Jurkat, Clone E6-1 (cell line): Measurements from ENCODE around the gene ATP8B1.

Experiments
- DNase-seq: peaks from one replicate; pipeline ENCODE4 v3.0.0-alpha.2; 2011; ENCODE audit warnings: low read depth, low spot score
- H3K4me3 ChIP-seq: 2 replicates; pipeline ENCODE4 v1.5.1; 2011; ENCODE audit warnings: mild to moderate bottlenecking, low read length, control low read depth, moderate library complexity

ATP8B1 gene

GRCh38 chr18:57798713-57799373 lies 4.3 kb downstream of the ATP8B1 start:
- no peak for DNase-seq
- H3K4me3 ChIP-seq, result no peak overlapping the region

GRCh38 chr18:57797209-57797651 lies 5.9 kb downstream of the ATP8B1 start:
- peak; percentile 60 for DNase-seq
- no peak overlapping the region for H3K4me3 ChIP-seq

- DNase-seq, result no peak
These were observed 8.0 kb downstream of the ATP8B1 start for GRCh38 chr18:57794951-57795728.

GRCh38 chr18:57793302-57793986 lies 9.7 kb downstream of the ATP8B1 start:
- DNase-seq, result no peak
- H3K4me3 ChIP-seq, result no peak overlapping the region

More at GRCh38 chr18:57794951-57795728, 8.0 kb downstream of the ATP8B1 start:
- no peak overlapping the region for H3K4me3 ChIP-seq

GRCh38 chr18:57792631-57793301 lies 10.3 kb downstream of the ATP8B1 start:
- DNase-seq, result no peak
- H3K4me3 ChIP-seq, result no peak overlapping the region

GRCh38 chr18:57791911-57792310 lies 11.2 kb downstream of the ATP8B1 start:
- H3K4me3 ChIP-seq, result no peak overlapping the region
- no peak for DNase-seq

GRCh38 chr18:57791192-57791591 lies 11.9 kb downstream of the ATP8B1 start:
- no peak overlapping the region for H3K4me3 ChIP-seq
- no peak for DNase-seq

GRCh38 chr18:57790316-57790715 lies 12.8 kb downstream of the ATP8B1 start:
- no peak overlapping the region for H3K4me3 ChIP-seq
- DNase-seq, result no peak

- DNase-seq, result no peak
- H3K4me3 ChIP-seq, result no peak overlapping the region
These were observed 13.4 kb downstream of the ATP8B1 start for GRCh38 chr18:57789759-57790158.

GRCh38 chr18:57789090-57789489 lies 14.0 kb downstream of the ATP8B1 start:
- no peak overlapping the region for H3K4me3 ChIP-seq
- no peak for DNase-seq

GRCh38 chr18:57787068-57787685 lies 15.9 kb downstream of the ATP8B1 start:
- H3K4me3 ChIP-seq, result no peak overlapping the region
- DNase-seq, result no peak

- H3K4me3 ChIP-seq, result no peak overlapping the region
- DNase-seq, result no peak
These were observed 17.2 kb downstream of the ATP8B1 start for GRCh38 chr18:57785751-57786437.

GRCh38 chr18:57784801-57785114 lies 18.4 kb downstream of the ATP8B1 start:
- no peak overlapping the region for H3K4me3 ChIP-seq
- DNase-seq, result no peak

- no peak overlapping the region for H3K4me3 ChIP-seq
- no peak for DNase-seq
These were observed 18.9 kb downstream of the ATP8B1 start for GRCh38 chr18:57784034-57784800.

- no peak overlapping the region for H3K4me3 ChIP-seq
- no peak for DNase-seq
These were observed 21.1 kb downstream of the ATP8B1 start for GRCh38 chr18:57782049-57782448.

GRCh38 chr18:57780706-57781347 lies 22.3 kb downstream of the ATP8B1 start:
- H3K4me3 ChIP-seq, result no peak overlapping the region
- no peak for DNase-seq

- DNase-seq, result no peak
- H3K4me3 ChIP-seq, result no peak overlapping the region
These were observed 22.8 kb downstream of the ATP8B1 start for GRCh38 chr18:57780318-57780705.

- DNase-seq, result no peak
- H3K4me3 ChIP-seq, result no peak overlapping the region
These were observed 26.3 kb downstream of the ATP8B1 start for GRCh38 chr18:57776767-57777166.
